Measurements from ENCODE around the gene ADSS1. TPM values are rescaled to one million over a fixed set of nuclear protein-coding genes. Genes with fewer than 3 reads are reported as not detected.

Gene ADSS1
- total RNA-seq: 1 to 10 TPM in 1 of 3 donors, under 1 TPM in 2; 0.66 to 1.2 (median 0.69) TPM

- no peaks in the 10 kb centered on the region for H3K9me3 Mint-ChIP-seq
- no peaks in the 10 kb centered on the region for H3K36me3 Mint-ChIP-seq (ENCODE audit: insufficient read depth)
- H3K4me1 Mint-ChIP-seq (ENCODE audit: low read depth): no peaks in the 10 kb centered on the region
- peak within 1 kb of the TSS; percentile 64 for H3K4me3 Mint-ChIP-seq
- H3K27me3 Mint-ChIP-seq (ENCODE audit: low read depth): no peaks in the 10 kb centered on the region
- ATAC-seq: peak; percentile 80
- DNase-seq: peak; percentile 48
Observed at GRCh38 chr14:104723651-104724406, at the start of gene ADSS1. TSS of gene ADSS1 (plus strand) at chr14:104724229. CDS start at chr14:104724271, 42 bp downstream.

GRCh38 chr14:104675447-104675846, 48.6 kb upstream of the ADSS1 start:
- DNase-seq (no peak), ATAC-seq (no peak)
- no peak overlapping the region for H3K4me3 Mint-ChIP-seq
- H3K27me3 Mint-ChIP-seq (ENCODE audit: low read depth): no peaks in the 10 kb centered on the region
- no peaks in the 10 kb centered on the region for H3K9me3 Mint-ChIP-seq
- H3K36me3 Mint-ChIP-seq (ENCODE audit: insufficient read depth): no peaks in the 10 kb centered on the region
- H3K4me1 Mint-ChIP-seq (ENCODE audit: low read depth): peaks cover 14% of the 10 kb centered on the region

DNA sequence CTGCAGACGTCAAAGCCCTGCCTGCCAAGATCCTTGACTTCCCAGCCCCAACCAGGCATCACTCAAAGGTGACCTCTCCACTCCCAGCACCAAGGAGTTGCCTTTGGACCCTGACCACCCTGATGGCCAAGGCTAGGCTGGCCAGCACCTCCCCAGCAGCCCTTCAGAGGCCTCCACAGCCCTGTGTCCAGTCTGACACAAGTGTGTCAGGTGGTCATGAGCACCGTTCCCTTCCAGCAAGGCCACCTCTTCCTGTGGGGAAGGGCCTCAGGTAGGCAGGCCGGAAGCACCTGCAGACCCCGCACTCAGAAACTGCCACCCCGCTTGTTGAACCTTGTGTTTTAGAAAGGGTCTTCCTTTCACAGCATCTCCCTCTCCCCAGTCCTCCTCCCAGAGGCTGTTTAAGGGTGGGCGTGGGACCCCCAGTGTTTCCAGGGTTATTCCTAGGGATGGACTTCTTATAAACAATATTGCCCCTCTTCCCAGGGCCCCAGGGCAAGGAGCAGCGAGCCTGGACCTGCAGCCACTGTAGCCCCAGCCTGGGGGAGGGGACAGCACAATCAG, 47.8 kb upstream of the ADSS1 start:
- DNase-seq (no peak), ATAC-seq (no peak)
- Mint-ChIP-seq H3K4me1 (ENCODE audit: low read depth) (peaks cover 18% of the 10 kb centered on the region), H3K36me3 (ENCODE audit: insufficient read depth) (no peaks in the 10 kb centered on the region), H3K9me3 (no peaks in the 10 kb centered on the region), H3K27me3 (ENCODE audit: low read depth) (no peaks in the 10 kb centered on the region), H3K4me3 (no peak overlapping the region)

DNA sequence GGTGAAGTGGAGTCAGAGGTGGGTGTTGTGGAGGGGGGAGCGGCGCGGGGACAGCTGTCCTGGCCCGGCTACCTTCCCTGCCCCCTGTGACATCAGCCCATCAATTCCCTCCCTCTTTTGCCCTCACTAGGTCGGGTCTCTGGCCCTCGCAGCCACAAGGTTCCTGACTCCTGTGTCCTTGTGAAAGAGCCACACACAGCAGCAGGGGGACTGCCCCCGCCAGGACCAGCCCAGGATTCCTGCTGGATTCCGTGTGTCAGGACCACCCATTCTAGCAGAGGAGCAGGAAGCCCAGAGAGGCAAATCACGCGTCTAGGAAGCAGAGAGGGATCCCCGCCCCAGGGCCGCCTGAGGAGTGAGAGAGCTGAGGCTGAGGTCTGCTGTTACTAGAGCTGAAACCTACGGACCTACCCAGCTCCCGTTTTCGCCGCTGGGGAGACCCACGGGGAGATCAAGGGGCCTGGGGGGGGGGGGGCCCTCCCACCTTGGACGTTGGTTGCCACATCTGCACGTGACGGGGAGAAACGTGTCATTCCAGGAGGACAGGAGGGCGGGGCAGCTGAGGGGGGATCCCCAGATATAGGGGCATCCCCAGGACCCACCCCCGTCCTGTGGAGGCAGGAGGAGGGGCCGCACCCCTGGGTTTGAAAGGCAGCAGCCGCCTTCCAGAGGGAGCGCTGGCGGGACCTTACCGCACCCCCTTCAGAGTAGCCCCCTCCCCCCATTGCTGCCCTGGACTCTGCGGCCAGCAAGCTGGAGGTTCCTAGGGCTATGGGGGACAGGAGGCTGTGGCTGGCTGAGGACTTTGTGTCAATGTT, 47.1 kb upstream of the ADSS1 start:
- Mint-ChIP-seq H3K4me1 (ENCODE audit: low read depth) (peaks cover 20% of the 10 kb centered on the region), H3K4me3 (peak overlapping the region; percentile 74), H3K27me3 (ENCODE audit: low read depth) (no peaks in the 10 kb centered on the region), H3K9me3 (no peaks in the 10 kb centered on the region), H3K36me3 (ENCODE audit: insufficient read depth) (no peaks in the 10 kb centered on the region)
- ATAC-seq: peak; percentile 29 to 40
- DNase-seq: peak; percentile 52

- Mint-ChIP-seq H3K36me3 (ENCODE audit: insufficient read depth) (no peaks in the 10 kb centered on the region), H3K4me3 (peak overlapping the region; percentile 74), H3K9me3 (no peaks in the 10 kb centered on the region)
Observed at GRCh38 chr14:104677512-104678332, 46.3 kb upstream of the ADSS1 start.

GRCh38 chr14:104678346-104678745, 45.7 kb upstream of the ADSS1 start:
- H3K9me3 Mint-ChIP-seq: no peaks in the 10 kb centered on the region

More at GRCh38 chr14:104677512-104678332, 46.3 kb upstream of the ADSS1 start:
- H3K4me1 Mint-ChIP-seq (ENCODE audit: low read depth): peaks cover 20% of the 10 kb centered on the region
- DNase-seq (peak; percentile 77), ATAC-seq (peak; percentile 86 to 91)
- H3K27me3 Mint-ChIP-seq (ENCODE audit: low read depth): no peaks in the 10 kb centered on the region

DNA sequence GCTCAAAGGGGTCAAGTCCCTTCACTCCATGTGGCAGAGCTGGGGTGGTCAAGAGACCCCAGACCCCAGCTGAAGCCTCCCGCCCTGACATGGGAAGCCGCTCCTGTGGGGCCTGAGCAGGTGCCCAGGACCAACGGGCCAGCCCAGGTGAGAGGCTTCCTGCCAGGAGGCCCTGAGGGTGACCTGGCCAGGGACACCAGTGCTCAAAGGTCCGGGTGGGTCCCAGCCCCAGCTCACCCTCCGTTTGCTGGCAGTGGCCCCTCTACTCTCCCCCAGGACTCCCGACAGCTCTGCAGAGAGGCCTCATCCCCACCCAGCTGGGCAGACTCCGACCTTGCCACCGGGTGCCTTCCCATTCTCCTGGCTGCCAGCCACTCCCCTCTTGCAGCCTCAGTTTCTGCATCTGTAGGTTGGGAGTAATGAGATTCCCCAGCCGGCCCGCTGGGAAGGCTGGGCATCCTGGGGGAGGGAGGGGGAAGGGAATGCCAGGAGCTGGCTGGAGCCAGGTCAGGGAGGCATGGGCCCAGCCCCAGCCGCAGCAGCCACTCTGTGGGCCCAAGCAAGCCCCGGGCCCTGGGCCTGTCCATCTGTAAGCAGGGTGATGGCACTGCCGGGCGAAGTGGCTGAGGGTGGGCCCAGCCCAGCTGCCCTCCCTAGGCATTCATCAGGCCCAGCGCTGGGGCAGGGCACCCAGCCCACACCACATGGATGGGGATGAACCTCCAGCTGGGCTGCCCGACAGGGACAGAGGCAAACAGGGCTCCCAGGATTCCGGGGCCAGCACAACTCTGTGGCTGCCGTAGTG, 44.9 kb upstream of the ADSS1 start:
- no peak overlapping the region for H3K4me3 Mint-ChIP-seq
- peaks cover 16% of the 10 kb centered on the region for H3K4me1 Mint-ChIP-seq (ENCODE audit: low read depth)
- H3K36me3 Mint-ChIP-seq (ENCODE audit: insufficient read depth): no peaks in the 10 kb centered on the region
- DNase-seq (no peak), ATAC-seq (no peak)
- H3K9me3 Mint-ChIP-seq: no peaks in the 10 kb centered on the region
- no peaks in the 10 kb centered on the region for H3K27me3 Mint-ChIP-seq (ENCODE audit: low read depth)

More at GRCh38 chr14:104678346-104678745, 45.7 kb upstream of the ADSS1 start:
- Mint-ChIP-seq H3K36me3 (ENCODE audit: insufficient read depth) (no peaks in the 10 kb centered on the region), H3K4me3 (peak overlapping the region; percentile 74), H3K4me1 (ENCODE audit: low read depth) (peaks cover 20% of the 10 kb centered on the region), H3K27me3 (ENCODE audit: low read depth) (no peaks in the 10 kb centered on the region)
- no peak for ATAC-seq
- peak; percentile 4 for DNase-seq

GRCh38 chr14:104680056-104680805, 43.8 kb upstream of the ADSS1 start:
- H3K4me3 Mint-ChIP-seq: no peak overlapping the region
- H3K36me3 Mint-ChIP-seq (ENCODE audit: insufficient read depth): no peaks in the 10 kb centered on the region
- no peak for DNase-seq

GRCh38 chr14:104680806-104681688, 43.0 kb upstream of the ADSS1 start:
- H3K4me1 Mint-ChIP-seq (ENCODE audit: low read depth): peaks cover 22% of the 10 kb centered on the region
- no peaks in the 10 kb centered on the region for H3K9me3 Mint-ChIP-seq
- H3K27me3 Mint-ChIP-seq (ENCODE audit: low read depth): no peaks in the 10 kb centered on the region
- ATAC-seq (no peak), DNase-seq (no peak)
- H3K36me3 Mint-ChIP-seq (ENCODE audit: insufficient read depth): no peaks in the 10 kb centered on the region
- no peak overlapping the region for H3K4me3 Mint-ChIP-seq

More at GRCh38 chr14:104680056-104680805, 43.8 kb upstream of the ADSS1 start:
- Mint-ChIP-seq H3K4me1 (ENCODE audit: low read depth) (peaks cover 21% of the 10 kb centered on the region), H3K9me3 (no peaks in the 10 kb centered on the region), H3K27me3 (ENCODE audit: low read depth) (no peaks in the 10 kb centered on the region)
- no peak for ATAC-seq

- peak; percentile 4 for DNase-seq
- no peak for ATAC-seq
- no peaks in the 10 kb centered on the region for H3K9me3 Mint-ChIP-seq
- H3K27me3 Mint-ChIP-seq (ENCODE audit: low read depth): no peaks in the 10 kb centered on the region
- H3K4me1 Mint-ChIP-seq (ENCODE audit: low read depth): peaks cover 24% of the 10 kb centered on the region
- H3K36me3 Mint-ChIP-seq (ENCODE audit: insufficient read depth): no peaks in the 10 kb centered on the region
- H3K4me3 Mint-ChIP-seq: no peak overlapping the region
Observed at GRCh38 chr14:104681689-104682074, 42.3 kb upstream of the ADSS1 start.

DNA sequence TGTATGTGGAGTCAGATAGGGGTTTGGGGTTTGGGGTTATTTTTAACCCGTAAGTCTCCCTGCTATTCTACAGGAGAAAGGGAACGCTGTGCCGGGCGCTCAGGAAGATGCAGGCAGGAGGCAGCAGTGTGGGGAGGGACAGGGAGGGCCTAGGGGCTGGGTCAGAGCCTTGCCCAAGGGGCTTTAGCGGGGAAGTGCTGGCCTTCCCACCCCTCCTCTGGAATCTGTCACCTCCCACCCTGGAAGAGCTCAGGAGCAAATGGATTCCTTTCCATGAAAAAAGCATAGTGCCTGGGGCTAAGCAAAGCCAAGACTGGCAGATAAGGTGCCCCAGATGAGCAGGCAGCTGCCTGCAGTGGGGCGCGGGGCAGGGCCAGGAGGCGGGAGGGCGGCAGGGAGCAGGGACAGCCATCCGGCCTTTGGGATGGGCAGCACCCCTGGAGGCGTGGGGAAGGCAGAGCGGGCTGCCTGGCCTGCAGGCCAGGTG, 41.9 kb upstream of the ADSS1 start:
- H3K4me1 Mint-ChIP-seq (ENCODE audit: low read depth): peaks cover 27% of the 10 kb centered on the region
- H3K36me3 Mint-ChIP-seq (ENCODE audit: insufficient read depth): no peaks in the 10 kb centered on the region
- H3K27me3 Mint-ChIP-seq (ENCODE audit: low read depth): no peaks in the 10 kb centered on the region
- DNase-seq (no peak), ATAC-seq (no peak)
- H3K9me3 Mint-ChIP-seq: no peaks in the 10 kb centered on the region
- H3K4me3 Mint-ChIP-seq: no peak overlapping the region

Data from activated T-cell treated with anti-CD3 and anti-CD28 coated beads, Interleukin-2, amount 50 U/mL, for 4 hours (primary cell).